ENCODE results near the gene CPVL.

The CPVL gene

GRCh38 chr7:29189743-29190201, 43.4 kb upstream of the CPVL start:
- H2AK5ac ChIP-seq (ENCODE audit: low read length) = peak overlapping the region; percentile 47
- H3K18ac ChIP-seq (ENCODE audit: low read length) = peak overlapping the region; percentile 80
- H2BK5ac ChIP-seq (ENCODE audit: low read depth, low read length, poor library complexity) = peak overlapping the region; percentile 89
- H3K4me3 ChIP-seq (ENCODE audit: low read depth, low read length) = no peak overlapping the region
- H3K36me3 ChIP-seq (ENCODE audit: control insufficient read depth in 1 of 2, insufficient read depth in 2 of 2, low read length in 2 of 2) = no peaks in the 10 kb centered on the region
- WGBS (ENCODE audit: extremely low coverage, insufficient coverage, insufficient read length) = no CpG with 5 or more reads among the region's 16 CpGs
- H2BK120ac ChIP-seq (ENCODE audit: insufficient read depth, low read length, poor library complexity) = peak overlapping the region; percentile 85
- H3K4me1 ChIP-seq (ENCODE audit: control insufficient read depth in 1 of 2, insufficient read depth in 2 of 2, low read length in 2 of 2) = peaks cover 6 to 21% of the 10 kb centered on the region in 2 experiments
- H3K79me1 ChIP-seq (ENCODE audit: low read length) = peaks cover 26% of the 10 kb centered on the region
- H3K9ac ChIP-seq (ENCODE audit: low read length) = no peak overlapping the region
- peaks cover 11% of the 10 kb centered on the region for H3K79me2 ChIP-seq (ENCODE audit: control insufficient read depth, insufficient read depth, low read length, poor library complexity)
- H4K91ac ChIP-seq (ENCODE audit: low read depth, low read length) = peak overlapping the region; percentile 87
- peak; percentile 42 to 66 for DNase-seq
- H4K8ac ChIP-seq (ENCODE audit: low read depth, low read length) = peak overlapping the region; percentile 94
- peak overlapping the region; percentile 53 for H2AFZ ChIP-seq (ENCODE audit: insufficient read depth, low read length, poor library complexity)
- H3K4me2 ChIP-seq (ENCODE audit: low read length) = peak overlapping the region; percentile 30
- no peak overlapping the region for H3K4ac ChIP-seq (ENCODE audit: low read depth, low read length)
- no peak overlapping the region for H3K23ac ChIP-seq (ENCODE audit: low read length)
- H2BK12ac ChIP-seq (ENCODE audit: low read length) = peak overlapping the region; percentile 92
- H3K9me3 ChIP-seq (ENCODE audit: insufficient read depth, low read depth, low read length) = no peaks in the 10 kb centered on the region
- H4K12ac ChIP-seq (ENCODE audit: low read depth, low read length) = peak overlapping the region; percentile 92
- H3K27ac ChIP-seq (ENCODE audit: low read depth, low read length) = peak overlapping the region; percentile 69
- no peaks in the 10 kb centered on the region for H3K27me3 ChIP-seq (ENCODE audit: insufficient read depth, low read length)
- H3K14ac ChIP-seq (ENCODE audit: low read length) = peak overlapping the region; percentile 73

GRCh38 chr7:29185613-29186012, 39.3 kb upstream of the CPVL start:
- Histone ChIP-seq H2AK5ac (ENCODE audit: low read length) (no peak overlapping the region), H3K4ac (ENCODE audit: low read depth, low read length) (no peak overlapping the region), H3K23ac (ENCODE audit: low read length) (no peak overlapping the region), H3K9ac (ENCODE audit: low read length) (no peak overlapping the region), H3K27ac (ENCODE audit: low read depth, low read length) (no peak overlapping the region), H3K27me3 (ENCODE audit: insufficient read depth, low read length) (no peaks in the 10 kb centered on the region), H3K79me1 (ENCODE audit: low read length) (peaks cover 5% of the 10 kb centered on the region), H2BK120ac (ENCODE audit: insufficient read depth, low read length, poor library complexity) (no peak overlapping the region), H2BK5ac (ENCODE audit: low read depth, low read length, poor library complexity) (no peak overlapping the region), H3K14ac (ENCODE audit: low read length) (no peak overlapping the region), H3K79me2 (ENCODE audit: control insufficient read depth, insufficient read depth, low read length, poor library complexity) (no peaks in the 10 kb centered on the region), H4K12ac (ENCODE audit: low read depth, low read length) (no peak overlapping the region), H3K4me1 (ENCODE audit: control insufficient read depth in 1 of 2, insufficient read depth in 2 of 2, low read length in 2 of 2) (peaks cover 0 to 4% of the 10 kb centered on the region in 2 experiments), H2AFZ (ENCODE audit: insufficient read depth, low read length, poor library complexity) (no peak overlapping the region), H4K91ac (ENCODE audit: low read depth, low read length) (no peak overlapping the region), H2BK12ac (ENCODE audit: low read length) (no peak overlapping the region), H3K4me2 (ENCODE audit: low read length) (no peak overlapping the region), H3K36me3 (ENCODE audit: control insufficient read depth in 1 of 2, insufficient read depth in 2 of 2, low read length in 2 of 2) (no peaks in the 10 kb centered on the region), H4K8ac (ENCODE audit: low read depth, low read length) (no peak overlapping the region), H3K18ac (ENCODE audit: low read length) (no peak overlapping the region), H3K9me3 (ENCODE audit: insufficient read depth, low read depth, low read length) (no peaks in the 10 kb centered on the region), H3K4me3 (ENCODE audit: low read depth, low read length) (no peak overlapping the region)
- DNase-seq = no peak
- WGBS (ENCODE audit: extremely low coverage, insufficient coverage, insufficient read length) = no CpG with 5 or more reads among the region's 6 CpGs

- H3K14ac ChIP-seq (ENCODE audit: low read length) = no peak overlapping the region
- no peak overlapping the region for H2BK5ac ChIP-seq (ENCODE audit: low read depth, low read length, poor library complexity)
- no peak overlapping the region for H2BK12ac ChIP-seq (ENCODE audit: low read length)
- H2AFZ ChIP-seq (ENCODE audit: insufficient read depth, low read length, poor library complexity) = no peak overlapping the region
- H3K9ac ChIP-seq (ENCODE audit: low read length) = no peak overlapping the region
- no peak overlapping the region for H2BK120ac ChIP-seq (ENCODE audit: insufficient read depth, low read length, poor library complexity)
- peaks cover under 1% of the 10 kb centered on the region for H3K79me1 ChIP-seq (ENCODE audit: low read length)
- H3K18ac ChIP-seq (ENCODE audit: low read length) = no peak overlapping the region
- H2AK5ac ChIP-seq (ENCODE audit: low read length) = no peak overlapping the region
- no peak overlapping the region for H4K8ac ChIP-seq (ENCODE audit: low read depth, low read length)
- no peak overlapping the region for H4K91ac ChIP-seq (ENCODE audit: low read depth, low read length)
- no peak for DNase-seq
- no peak overlapping the region for H3K4me3 ChIP-seq (ENCODE audit: low read depth, low read length)
- peaks cover 0 to 1% of the 10 kb centered on the region in 2 experiments for H3K4me1 ChIP-seq (ENCODE audit: control insufficient read depth in 1 of 2, insufficient read depth in 2 of 2, low read length in 2 of 2)
- no peak overlapping the region for H3K4me2 ChIP-seq (ENCODE audit: low read length)
- no peak overlapping the region for H3K4ac ChIP-seq (ENCODE audit: low read depth, low read length)
- no peaks in the 10 kb centered on the region for H3K27me3 ChIP-seq (ENCODE audit: insufficient read depth, low read length)
- H3K23ac ChIP-seq (ENCODE audit: low read length) = no peak overlapping the region
- H4K12ac ChIP-seq (ENCODE audit: low read depth, low read length) = no peak overlapping the region
- H3K36me3 ChIP-seq (ENCODE audit: control insufficient read depth in 1 of 2, insufficient read depth in 2 of 2, low read length in 2 of 2) = no peaks in the 10 kb centered on the region
- H3K9me3 ChIP-seq (ENCODE audit: insufficient read depth, low read depth, low read length) = no peaks in the 10 kb centered on the region
- H3K27ac ChIP-seq (ENCODE audit: low read depth, low read length) = no peak overlapping the region
- H3K79me2 ChIP-seq (ENCODE audit: control insufficient read depth, insufficient read depth, low read length, poor library complexity) = no peaks in the 10 kb centered on the region
- no CpG with 5 or more reads among the region's 2 CpGs for WGBS (ENCODE audit: extremely low coverage, insufficient coverage, insufficient read length)
Observed at GRCh38 chr7:29184599-29184998, 38.3 kb upstream of the CPVL start.

DNA sequence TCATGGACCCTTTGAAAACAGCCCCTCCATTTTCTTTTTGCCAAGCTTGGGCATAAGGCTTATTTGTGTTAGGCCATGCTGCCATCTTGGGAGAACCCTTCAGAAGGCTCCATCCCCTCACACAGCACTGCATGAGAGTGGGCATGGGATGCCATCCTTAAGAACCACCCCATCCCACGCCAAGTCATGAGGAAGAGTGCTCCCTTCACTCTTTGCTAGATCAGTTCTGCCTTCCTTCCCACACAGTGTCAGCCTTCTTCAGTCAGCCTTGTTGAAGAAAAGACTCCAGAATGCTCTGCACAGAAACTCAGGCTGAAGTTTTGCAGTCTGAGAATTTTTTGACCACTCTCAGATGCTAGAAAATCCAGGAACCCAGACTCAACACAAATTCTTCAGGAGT, 32.8 kb upstream of the CPVL start:
- Histone ChIP-seq H4K91ac (ENCODE audit: low read depth, low read length) (peak overlapping the region; percentile 63), H3K4me2 (ENCODE audit: low read length) (no peak overlapping the region), H3K79me2 (ENCODE audit: control insufficient read depth, insufficient read depth, low read length, poor library complexity) (no peaks in the 10 kb centered on the region), H3K18ac (ENCODE audit: low read length) (no peak overlapping the region), H3K79me1 (ENCODE audit: low read length) (no peaks in the 10 kb centered on the region), H3K36me3 (ENCODE audit: control insufficient read depth in 1 of 2, insufficient read depth in 2 of 2, low read length in 2 of 2) (peaks cover 0 to 3% of the 10 kb centered on the region in 2 experiments), H3K9ac (ENCODE audit: low read length) (no peak overlapping the region), H4K8ac (ENCODE audit: low read depth, low read length) (no peak overlapping the region), H2AFZ (ENCODE audit: insufficient read depth, low read length, poor library complexity) (no peak overlapping the region), H3K4ac (ENCODE audit: low read depth, low read length) (no peak overlapping the region), H3K27me3 (ENCODE audit: insufficient read depth, low read length) (no peaks in the 10 kb centered on the region), H2AK5ac (ENCODE audit: low read length) (peak overlapping the region; percentile 81), H3K14ac (ENCODE audit: low read length) (no peak overlapping the region), H3K9me3 (ENCODE audit: insufficient read depth, low read depth, low read length) (peaks cover 3% of the 10 kb centered on the region), H2BK12ac (ENCODE audit: low read length) (peak overlapping the region; percentile 78), H3K4me1 (ENCODE audit: control insufficient read depth in 1 of 2, insufficient read depth in 2 of 2, low read length in 2 of 2) (peaks cover 5% of the 10 kb centered on the region in 2 experiments), H3K27ac (ENCODE audit: low read depth, low read length) (no peak overlapping the region), H2BK120ac (ENCODE audit: insufficient read depth, low read length, poor library complexity) (peak overlapping the region; percentile 89), H2BK5ac (ENCODE audit: low read depth, low read length, poor library complexity) (no peak overlapping the region), H4K12ac (ENCODE audit: low read depth, low read length) (no peak overlapping the region), H3K4me3 (ENCODE audit: low read depth, low read length) (no peak overlapping the region), H3K23ac (ENCODE audit: low read length) (no peak overlapping the region)
- no CpG with 5 or more reads among the region's 1 CpG for WGBS (ENCODE audit: extremely low coverage, insufficient coverage, insufficient read length)
- no peak for DNase-seq
